Stimulated activated CD8-positive, alpha-beta memory T cell treated with anti-CD3 and anti-CD28 coated beads, Interleukin-4, amount 100 ng/mL, for 4 hours (primary cell): ENCODE data around the gene POU6F2.

Source experiments
- DNase-seq, 2 donors: peaks; one replicate each; pipeline ENCODE4 v3.0.0-alpha.2; 2020; ENCODE audit warnings: low read depth in 2 of 2, low spot score in 1 of 2

Gene POU6F2

DNA sequence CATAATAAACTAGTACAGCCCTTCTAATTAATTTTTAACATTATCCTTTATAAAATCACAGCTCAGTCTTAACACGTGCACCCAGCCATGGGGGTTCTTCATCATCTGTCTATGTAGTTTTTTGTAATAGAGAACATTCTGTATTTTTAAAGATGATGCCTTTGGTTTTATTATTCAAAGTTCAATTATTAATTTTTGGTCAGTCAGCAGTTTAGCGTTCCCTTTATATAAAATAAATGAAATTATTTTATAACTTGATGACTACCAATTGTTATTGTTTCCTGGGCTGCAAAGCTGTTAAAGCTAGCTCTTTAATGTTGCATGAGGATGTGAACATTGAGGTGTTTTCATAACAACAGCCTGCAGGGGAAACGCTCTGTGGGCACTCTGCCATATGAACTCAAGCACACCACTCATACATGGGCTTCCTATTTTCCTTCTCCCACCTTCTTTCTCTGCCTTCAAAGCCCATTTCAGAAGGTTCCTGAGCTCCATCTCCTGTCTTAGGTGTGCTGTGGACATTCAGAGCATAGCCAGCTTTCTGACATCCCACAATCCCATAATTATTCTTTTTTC, 416.5 kb downstream of the POU6F2 start:
- no peak for DNase-seq

GRCh38 chr7:39399458-39399857, 421.7 kb downstream of the POU6F2 start:
- DNase-seq, result no peak

GRCh38 chr7:39399986-39400385, 422.3 kb downstream of the POU6F2 start:
- DNase-seq, result no peak

GRCh38 chr7:39400836-39401235, 423.1 kb downstream of the POU6F2 start:
- no peak for DNase-seq

DNA sequence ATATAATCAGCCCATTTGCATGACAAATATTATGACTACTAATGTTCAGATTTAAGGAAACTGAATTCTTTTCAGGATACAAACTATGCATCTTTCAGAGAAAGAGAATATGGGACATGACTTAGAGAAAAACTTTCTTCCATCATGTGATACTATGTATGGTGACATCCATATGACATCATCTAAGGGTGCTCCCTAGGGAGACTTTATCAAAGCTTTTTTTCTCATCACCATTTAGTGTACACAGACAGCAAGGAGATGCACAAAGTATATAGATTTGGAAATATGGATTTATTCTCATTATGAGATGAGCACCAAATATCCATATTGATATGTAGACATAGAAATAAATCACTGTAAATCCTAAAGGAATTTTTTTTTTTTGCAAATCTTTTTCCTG, 424.3 kb downstream of the POU6F2 start:
- no peak for DNase-seq

- no peak for DNase-seq
These were observed 427.2 kb downstream of the POU6F2 start for GRCh38 chr7:39404907-39405306.

- DNase-seq, result no peak
These were observed 427.9 kb downstream of the POU6F2 start for GRCh38 chr7:39405581-39405980.

DNA sequence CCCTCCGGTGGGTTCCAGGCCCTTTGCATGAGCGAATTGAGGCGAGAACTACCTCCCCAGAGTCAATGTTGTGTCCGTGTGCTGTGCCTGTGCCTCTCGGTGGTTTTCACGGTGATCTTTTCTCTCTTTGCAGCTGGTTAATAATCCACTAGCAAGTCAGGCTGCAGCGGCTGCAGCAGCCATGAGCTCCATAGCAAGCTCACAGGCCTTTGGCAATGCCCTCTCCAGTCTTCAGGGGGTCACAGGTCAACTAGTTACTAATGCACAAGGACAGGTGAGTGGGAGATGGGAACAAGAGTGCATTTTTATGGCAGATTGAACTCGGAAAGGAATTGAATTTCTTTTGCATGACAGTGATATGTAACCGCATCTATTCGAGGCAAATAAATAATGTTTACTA, 428.8 kb downstream of the POU6F2 start:
- no peak for DNase-seq

- DNase-seq, result no peak
These were observed 429.4 kb downstream of the POU6F2 start for GRCh38 chr7:39407137-39407536.

GRCh38 chr7:39407723-39408122, 430.0 kb downstream of the POU6F2 start:
- DNase-seq, result no peak

GRCh38 chr7:39408906-39409305, 431.2 kb downstream of the POU6F2 start:
- no peak for DNase-seq

DNA sequence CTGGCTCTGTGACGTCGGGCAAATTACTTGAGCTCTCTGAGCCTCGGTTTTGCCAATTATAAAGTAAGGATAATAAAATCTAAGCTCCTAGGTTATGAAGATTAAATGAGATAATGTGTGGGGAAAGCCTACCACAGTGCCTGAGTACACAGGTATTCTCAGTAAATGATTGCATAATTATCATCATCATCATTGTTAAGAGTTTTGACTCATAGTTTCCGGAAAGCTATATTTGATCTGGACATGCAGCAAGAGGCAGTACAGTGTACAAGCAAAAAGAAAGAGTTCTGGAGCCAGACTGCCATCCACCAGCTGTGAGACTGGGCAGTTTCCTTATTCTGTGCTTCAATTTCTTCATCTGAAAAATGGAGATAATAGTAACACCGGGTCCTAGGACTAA, 432.9 kb downstream of the POU6F2 start:
- no peak for DNase-seq

GRCh38 chr7:39413636-39414223, 436.0 kb downstream of the POU6F2 start:
- no peak for DNase-seq

GRCh38 chr7:39414224-39415035, 436.7 kb downstream of the POU6F2 start:
- DNase-seq, result no peak

GRCh38 chr7:39415091-39415787, 437.5 kb downstream of the POU6F2 start:
- no peak for DNase-seq

DNA sequence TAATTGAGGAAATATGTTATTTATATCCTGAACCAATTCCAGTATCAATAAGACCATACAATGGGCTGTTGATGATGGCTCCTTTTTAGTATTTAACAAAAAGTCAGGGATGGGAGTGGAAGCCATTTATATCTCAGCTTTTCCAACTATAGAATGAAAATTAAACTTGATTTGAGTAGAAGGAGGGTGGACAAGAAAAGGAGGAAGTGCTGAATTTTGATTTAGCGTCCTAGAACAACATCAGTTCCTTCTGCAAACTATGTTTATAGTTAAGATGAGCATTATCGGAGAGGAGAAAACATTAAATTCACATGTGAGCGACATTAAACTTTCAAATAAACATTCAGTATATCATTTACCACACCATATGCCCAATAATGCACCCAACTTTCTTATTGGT, 439.2 kb downstream of the POU6F2 start:
- no peak for DNase-seq

DNA sequence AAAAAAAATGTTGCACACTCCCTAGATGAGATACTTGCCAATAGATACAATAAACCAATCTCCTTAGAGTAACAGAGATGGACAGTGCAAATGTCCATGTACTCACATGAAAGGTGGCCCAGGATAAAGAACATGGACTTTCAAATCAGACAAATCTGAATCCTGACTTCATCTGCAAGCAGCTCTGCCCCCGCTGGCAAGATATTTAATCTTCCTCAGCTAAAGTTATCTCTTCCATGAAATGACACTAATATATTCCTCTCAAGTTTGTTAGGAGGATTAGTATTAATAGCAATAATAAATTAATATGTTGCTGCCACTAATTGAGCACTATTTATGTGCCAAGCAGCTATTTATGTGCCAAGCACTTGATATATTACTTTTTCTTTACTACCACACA, 439.9 kb downstream of the POU6F2 start:
- DNase-seq, result no peak

GRCh38 chr7:39421251-39421650, 443.5 kb downstream of the POU6F2 start:
- no peak for DNase-seq

GRCh38 chr7:39421661-39422060, 444.0 kb downstream of the POU6F2 start:
- DNase-seq, result no peak

GRCh38 chr7:39428221-39428620, 450.5 kb downstream of the POU6F2 start:
- DNase-seq, result no peak

DNA sequence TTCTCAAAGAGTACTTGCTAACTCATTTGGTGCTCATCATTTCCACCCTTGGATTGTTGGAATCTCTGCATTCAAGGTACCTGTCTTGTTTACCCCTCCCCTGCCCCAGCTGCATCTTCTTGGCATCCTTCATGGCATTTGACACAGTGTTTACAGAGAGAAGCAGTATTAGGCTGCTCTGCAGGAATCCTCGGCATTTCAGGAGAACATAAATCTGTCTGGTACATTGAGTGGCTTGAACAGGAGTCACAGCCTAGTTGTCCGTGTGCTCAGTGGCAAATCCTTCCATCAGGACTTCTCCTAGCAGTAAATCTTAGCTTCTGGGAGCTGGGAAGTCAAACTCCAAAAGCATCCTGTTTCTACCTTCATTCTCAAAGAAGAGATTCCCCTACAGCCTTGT, 451.7 kb downstream of the POU6F2 start:
- DNase-seq, result no peak

DNA sequence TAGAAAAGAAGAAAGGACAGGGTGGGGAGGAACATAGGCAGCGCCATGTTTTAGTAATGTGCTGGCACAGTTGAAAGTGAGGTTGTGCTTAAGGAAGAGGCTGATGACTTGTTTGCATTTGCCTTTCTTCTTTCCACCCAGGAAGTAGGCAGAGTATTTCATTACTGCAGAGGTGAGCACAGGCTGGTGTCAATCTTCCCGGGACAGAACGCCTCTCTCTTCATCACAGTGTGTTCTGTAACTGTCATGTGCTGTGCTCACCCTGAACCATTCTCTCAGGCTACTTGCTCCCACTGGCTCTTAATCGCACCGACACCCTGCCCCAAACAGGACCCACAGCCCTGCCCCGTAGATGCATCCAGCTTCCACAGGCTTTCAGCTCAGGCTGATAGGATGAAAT, 452.7 kb downstream of the POU6F2 start:
- no peak for DNase-seq
